NCI-H146 (cell line): Measurements from ENCODE around the gene SLC34A3.

Experiments used
- DNase-seq: peaks from one replicate; lab custom pipeline; 2025; lab: John Stamatoyannopoulos, UW

SLC34A3 gene

DNA sequence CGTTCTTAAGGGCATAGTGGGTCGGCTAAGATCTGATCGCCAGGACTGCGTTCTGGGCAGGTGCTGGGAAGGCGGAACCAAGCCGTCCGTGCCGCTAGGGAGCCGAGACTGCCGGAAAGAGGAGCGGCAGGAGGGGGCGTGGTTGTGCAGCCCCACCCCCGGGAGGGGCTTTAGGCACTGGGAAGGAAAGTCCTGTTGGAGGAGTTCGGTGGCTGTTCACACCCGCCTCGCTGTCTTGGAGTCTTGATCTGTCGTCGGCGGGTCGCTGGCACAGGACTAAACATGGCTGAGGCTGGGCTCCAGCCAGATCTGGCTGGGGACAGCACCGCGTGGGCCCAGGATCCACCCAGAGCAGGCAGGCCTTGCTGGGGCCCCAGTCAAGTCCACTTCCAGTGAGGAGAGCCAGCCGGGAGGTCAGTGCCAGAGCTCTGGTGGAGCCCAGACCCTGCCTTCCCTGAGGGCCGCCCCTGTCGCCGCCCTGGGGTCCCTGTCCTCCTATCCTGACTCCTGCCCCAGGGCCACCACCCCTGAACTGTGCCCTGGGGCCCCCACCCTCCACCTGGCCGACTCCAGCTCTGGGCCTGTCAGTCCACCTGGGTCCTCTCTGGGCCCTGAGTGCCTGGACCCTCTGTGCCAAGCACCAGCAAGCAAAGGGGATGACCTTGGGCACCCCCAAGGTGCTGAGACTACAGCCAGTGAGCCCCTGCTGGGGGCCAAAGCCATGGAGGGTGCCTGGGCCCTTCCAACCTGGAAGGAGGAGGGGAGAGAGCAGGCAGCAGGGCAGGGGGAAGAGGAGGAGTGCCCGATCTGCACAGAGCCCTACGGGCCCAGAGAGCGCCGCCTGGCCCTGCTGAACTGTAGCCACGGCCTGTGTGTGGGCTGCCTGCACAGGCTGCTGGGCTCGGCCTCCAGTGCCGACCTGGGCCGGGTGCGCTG, 13.2 kb upstream of the SLC34A3 start:
- DNase-seq = no peak

DNA sequence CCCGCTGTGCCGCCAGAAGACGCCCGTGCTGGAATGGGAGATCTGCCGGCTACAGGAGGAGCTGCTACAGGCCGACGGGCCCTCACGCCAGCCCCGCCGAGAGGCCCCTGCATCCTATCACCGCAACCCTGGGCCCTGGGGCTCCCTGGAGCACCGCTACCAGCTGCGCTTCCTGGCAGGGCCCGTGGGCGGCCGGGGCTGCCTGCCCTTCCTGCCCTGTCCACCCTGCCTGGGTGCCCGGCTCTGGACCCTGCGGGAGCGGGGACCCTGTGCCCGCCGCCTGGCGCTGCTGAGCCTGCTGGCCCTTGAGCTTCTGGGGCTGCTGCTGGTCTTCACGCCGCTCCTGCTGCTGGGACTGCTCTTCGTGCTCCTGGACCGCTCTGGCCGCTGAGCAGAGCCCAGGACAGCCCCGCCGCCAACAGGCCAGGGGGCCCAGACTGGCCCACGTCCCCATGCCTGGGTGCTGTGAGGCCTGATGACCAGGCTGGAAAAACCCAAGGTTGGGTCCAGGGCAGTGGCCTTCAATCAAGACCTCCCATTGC, 12.4 kb upstream of the SLC34A3 start:
- DNase-seq = no peak

DNA sequence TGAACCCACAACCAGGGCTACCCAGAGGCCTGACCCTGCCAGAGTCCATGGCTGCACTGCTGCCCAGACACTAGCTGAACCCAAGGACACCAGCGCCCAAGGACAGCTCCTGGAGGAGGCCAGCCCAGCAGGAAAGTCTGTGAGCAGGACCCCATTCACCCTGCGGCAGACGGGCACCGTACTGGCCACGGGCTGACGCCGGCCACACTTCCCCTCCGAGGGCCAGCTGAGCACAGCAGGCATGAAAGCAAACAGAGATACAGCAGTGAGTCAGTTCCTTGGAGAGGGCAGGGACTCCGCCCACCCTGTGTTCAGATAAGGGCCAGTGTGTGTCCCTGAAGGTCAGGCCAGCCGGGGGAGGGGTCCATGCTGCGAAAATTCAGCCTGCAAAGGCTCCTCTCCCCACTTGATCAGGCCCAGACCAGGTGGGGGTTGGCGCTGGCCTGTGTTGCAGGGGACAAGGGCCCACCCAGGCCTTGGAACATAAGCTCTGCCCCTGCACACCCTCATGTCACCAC, 11.9 kb upstream of the SLC34A3 start:
- peak; percentile 33 for DNase-seq

DNA sequence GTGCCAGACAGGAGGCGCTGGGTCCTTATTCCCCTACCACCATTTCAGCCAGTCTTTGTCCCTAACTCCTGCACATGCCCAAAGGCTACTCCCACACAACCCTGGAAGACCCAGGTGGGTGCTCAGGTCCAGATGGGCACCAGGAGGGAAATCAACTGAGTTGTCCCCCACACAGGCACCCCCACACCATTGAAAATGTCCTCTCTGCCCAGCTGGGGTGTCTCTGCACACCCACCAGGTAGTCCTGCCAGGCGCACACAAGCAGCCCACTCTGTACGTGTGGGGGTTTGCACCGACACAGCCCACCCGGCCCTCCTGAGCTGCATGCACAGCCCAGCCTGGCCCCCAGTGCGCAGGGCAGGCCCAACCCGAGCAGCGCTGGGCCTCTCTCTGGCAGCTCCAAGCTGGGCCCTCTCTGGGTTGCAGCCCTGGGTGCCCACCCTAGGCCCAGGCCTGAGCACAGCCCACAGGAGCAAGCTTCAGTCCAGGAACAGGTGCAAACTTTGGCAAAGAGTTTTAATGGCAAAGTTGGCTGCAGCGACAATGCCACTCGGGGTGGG, 10.9 kb upstream of the SLC34A3 start:
- no peak for DNase-seq

DNA sequence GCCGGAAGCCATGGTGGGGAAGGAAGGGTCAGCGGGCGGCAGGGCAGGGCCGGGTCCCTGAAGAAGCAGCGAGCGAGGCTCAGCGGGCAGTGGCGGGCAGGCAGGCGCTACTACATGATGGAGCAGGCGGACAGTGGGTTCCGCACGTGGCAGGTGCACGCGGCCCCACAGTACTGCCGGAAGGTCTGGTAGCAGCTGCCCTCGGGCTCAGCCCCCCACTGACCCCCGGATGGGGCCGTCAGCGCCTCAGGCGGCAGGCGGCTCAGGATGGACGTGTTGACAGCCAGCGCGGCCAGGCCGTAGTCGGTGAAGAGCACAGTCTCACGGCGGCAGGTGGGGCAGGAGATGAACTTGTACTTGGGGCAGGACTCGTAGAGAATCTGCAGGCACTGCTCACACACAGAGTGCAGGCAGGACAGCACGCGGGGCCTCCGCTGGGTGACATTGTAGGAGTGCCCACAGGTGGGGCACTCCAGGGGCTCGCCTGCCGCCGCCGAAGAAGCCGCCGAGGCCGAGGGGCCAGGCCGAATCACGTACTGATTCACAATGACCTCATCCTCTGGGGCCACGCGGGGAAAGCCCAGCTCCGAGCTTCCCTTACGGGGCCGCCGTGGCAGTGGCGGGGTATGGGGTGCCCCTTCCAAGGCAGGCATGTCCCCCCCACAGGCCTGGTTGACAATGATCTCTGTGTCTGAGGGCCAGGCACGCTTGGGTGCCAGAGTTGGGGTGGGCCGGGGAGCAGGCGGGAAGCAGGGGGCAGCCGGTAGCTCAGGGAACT, 10.2 kb upstream of the SLC34A3 start:
- no peak for DNase-seq

DNA sequence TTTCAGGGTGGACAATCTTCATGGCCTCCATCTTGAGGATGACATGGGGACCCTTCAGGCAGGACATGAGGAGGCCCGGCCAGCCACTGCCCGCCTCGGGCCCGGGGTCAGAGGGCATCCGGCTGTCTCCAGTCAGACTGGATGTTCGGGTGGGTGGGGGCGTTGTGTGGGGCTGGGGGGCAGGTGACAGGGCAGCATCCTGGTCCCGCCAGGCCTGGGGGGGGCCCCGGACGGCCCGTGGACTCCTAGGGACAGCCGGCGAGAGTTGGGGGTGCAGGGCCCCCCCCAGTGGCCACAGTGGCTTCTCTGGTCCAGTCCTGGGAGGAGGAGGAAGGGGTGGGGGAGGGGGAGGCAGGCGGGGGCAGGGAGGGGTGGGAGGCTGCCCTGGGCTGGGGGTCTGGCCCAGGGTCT, 9.6 kb upstream of the SLC34A3 start:
- no peak for DNase-seq

DNA sequence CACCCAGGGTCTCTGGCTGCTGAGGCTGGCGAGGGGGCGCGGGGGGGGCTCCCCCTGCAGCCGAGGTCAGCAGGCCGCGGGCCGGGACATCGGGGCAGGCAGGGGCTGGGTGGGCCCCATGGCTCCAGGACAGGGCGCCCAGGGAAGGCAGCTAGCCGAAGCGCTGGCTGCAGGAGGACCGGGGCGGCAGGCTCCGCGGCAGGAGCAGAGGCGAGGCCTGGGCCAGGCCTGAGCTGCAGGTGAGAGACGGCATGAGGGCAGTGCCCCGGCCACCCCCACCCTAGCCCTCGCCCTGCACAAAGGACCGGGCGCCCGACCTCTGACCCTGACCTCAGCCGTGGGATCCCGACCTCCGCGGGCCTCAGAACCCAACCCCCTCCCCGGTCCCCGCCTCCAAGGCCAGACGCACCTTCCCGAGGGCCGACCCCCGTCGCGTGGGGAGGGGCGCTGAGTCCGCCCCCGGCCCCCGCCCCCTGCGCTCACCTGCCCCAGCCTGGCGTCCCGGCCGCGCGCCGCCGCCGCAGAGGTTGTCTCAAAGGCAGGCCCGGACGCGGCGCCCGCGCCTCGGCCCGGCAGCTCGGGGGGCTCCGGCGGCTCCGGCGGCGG, 9.1 kb upstream of the SLC34A3 start:
- DNase-seq = peak; percentile 45

DNA sequence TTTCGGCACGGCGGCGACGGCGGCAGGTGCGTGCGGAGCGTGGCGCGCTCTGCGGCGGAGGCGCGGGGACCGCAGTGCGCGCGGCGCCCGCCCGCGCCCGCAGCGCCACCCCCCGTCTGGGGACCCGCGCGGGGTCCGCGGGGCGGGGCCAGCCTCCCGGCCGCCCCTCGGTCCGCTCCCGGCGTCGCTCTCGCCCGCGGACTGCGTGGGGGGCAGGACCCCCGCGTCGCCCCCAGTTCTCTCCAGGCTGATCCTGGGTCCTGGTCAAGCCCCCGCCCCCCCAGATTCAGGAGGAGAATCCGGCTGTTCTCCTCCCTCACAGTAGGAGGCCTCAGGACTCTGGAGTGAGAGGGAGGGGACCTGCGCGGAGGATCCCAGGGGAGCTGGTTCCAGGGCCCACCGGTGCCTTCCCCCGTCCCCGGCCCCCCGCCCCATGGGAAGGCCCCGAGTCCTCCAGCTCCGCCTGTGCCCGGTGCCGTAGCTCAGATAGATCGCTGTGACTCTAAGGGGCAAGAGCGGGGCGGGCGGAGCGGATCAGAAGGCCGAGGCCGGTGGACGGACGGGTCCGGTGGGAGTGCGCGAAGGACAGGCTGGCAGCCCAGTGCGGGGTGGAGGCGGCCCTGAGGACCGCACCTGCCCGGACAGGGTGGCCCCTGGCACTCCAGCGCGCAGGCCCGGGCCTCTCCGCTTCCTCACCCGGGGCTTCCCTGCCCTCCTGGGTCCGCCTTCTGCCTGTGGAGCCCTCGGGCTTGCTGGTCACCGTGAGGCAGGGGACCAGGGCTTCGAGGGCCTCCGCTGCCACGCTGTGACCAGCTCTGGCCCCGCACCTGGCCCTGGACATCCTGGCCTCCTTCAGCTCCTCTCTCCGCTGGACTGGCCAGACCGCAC, 8.3 kb upstream of the SLC34A3 start, which contains the start of gene RNF208:
TSS of gene RNF208 (minus strand) at position 51 of the 888 bp plus-strand sequence. CDS start 1,028 bp downstream, outside the sequence.
- DNase-seq = peak; percentile 57

DNA sequence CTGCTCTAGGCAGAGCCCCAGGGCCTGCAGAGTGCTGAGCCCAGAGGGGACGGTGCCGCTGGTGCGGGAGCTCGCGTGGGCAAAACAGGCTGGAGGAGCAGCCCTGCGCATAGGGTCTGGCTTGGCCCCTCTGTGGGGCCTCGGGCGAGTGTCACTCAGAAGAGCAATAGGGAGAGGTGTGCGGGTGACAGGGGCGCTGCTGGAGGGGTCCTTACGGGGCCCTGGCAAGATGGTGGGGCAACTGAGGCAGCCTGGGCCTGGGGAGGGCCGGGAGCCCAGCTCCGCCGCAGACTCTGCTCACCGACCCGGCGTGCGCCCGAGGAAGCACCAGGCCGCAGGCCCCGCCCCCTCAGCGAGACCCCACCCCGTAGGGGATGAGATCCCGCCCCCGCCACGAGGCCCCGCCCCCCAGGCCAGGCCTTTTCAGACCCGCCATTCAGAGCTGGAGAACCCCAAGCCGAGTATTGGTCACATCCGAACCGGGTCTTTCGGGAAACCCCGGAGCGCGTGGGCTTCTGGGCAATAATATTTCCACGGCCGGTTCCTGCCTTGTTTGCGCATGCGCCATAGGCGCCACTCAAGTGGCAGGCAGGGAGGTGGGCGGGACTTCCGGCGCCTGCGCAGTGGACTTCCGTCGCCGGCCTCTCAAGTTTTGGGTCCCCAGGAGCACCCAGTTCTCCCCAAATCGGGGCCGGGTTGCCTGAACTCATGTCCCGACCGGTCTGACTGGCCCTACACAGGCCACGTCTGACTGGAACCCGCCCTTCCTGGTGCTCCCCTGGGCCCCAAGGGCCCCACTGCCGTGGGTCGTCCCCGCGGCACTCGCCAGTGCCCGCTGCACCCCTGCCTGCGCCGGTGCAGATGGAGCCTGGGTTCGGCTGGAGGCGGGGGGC, 7.4 kb upstream of the SLC34A3 start:
- DNase-seq = peak; percentile 96

DNA sequence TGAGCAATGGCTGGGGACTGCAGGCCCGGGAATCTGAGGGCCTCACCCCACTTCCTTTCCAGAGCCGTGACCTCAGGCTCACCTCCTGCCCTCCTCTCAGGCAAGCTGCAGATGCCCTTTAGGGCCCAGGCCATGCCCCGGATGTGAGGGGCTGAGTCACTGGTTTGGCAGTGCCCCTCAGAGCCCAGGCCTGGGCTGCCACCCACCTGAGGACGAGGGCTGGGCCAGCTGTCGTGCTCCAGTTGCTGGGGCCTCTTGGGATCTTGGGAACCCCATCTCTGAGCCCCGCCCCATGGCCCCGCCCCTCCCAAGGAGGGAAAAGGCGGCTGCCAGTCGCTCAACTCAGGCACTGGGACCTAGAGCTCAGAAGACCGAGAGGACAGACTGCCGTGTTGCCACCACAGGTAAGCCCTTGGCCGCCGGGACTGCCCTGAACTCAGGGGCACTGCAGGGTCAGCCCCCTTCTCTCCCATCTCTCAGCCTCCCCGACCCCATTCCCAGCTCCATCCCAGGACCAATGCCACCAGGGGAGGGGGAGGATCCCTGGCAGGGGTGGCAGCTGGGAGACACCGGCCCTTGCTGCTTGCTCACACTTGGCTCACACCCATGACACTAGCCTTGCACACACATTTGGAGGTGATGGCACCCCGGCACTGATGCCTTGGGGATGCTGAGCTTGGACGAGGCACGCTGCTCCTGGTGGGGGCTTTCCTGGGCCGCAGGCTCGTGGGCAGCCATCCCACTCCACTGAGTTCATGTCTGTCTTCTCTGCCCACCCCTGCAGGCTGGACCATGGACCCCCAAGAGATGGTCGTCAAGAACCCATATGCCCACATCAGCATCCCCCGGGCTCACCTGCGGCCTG, 5.6 kb upstream of the SLC34A3 start, which contains the start of gene CYSRT1:
TSS of gene CYSRT1 (plus strand) at position 345 of the 865 bp plus-strand sequence. CDS start at position 793, 448 bp downstream.
- no peak for DNase-seq

DNA sequence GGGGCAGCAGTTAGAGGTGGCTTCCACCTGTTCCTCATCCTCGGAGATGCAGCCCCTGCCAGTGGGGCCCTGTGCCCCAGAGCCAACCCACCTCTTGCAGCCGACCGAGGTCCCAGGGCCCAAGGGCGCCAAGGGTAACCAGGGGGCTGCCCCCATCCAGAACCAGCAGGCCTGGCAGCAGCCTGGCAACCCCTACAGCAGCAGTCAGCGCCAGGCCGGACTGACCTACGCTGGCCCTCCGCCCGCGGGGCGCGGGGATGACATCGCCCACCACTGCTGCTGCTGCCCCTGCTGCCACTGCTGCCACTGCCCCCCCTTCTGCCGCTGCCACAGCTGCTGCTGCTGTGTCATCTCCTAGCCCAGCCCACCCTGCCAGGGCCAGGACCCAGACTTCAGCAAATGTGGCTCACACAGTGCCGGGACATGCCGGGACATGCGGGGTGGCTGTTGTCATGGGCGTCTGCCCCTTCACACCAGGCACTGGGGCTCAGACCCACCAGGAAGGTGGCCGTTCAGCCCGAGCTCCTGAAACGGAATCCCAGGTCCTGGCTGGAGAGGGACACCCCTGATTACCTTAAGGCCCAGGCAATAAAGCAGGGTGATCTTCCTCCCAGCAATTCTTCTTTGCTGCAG, 4.9 kb upstream of the SLC34A3 start:
- DNase-seq = no peak

DNA sequence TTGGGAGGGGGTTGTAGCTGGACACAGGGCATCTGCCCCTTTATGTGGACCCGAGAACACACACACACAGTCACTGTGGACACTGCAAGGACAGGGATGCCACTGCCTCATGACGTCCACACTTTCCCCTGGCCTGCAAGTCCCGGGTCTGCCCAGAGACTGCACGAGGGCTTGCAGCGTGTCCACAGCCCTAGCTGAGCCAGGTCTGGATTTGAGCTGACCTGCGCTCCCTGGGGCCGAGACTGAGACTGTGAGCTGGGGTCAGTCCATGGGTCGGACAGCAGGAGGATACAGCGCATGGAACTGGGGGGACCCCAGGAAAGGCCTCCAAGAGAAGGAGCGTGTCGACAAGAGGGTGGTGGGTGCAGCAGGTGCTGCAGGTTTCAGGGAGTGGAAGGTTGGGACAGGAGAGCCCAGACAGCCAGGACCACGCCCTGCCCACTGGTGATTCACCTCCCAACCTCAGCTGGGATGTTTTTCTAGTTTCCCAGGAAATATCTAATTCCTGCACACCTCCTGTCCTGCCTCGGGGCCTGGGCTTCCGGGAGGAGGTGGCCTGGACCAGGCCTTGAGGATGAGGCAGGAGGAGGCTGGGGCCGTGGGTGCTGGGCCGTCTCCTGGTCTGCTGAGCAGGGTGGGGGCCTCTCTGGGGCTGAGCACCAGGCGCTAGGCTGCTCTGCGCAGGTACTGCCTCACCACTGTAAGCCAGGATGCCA, 4.2 kb upstream of the SLC34A3 start:
- no peak for DNase-seq

DNA sequence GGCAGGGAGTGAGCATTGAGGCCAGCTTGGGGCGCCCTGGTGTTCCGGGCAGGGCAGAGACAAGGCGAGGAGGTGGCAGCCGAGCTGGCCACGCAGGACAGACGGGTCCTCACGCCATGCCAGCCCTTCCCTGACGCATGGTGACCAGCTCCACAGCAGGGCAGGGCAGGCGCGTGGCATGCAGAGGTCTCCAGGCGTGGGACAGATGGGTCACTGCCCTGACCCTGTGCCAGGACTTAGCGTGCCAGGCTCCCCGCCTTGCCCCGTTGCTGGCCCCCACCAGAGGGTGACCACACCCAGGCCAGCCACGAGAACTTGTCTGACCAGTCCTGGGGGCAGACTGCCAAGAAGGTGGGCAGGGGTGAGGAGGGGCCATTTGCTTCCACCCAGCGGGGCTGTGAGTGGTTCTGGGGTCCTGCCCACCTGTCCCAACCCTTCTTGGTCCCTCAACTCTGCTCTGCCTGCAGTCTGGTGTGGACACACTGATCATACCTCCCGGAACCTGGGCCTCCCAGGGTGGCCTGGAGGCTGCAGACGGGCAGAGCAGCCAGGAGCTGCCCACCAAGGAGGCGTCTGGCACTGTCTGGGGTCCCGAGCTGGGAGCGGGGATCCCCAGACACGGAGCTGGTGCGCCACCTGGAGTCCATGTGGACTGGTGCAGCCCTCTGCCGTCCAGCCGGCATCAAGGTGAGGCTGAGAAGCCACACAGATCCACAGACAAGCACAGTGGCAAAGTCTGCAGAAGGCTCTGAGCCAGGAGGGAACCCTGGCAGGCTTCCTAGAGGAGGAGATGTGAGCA, 3.4 kb upstream of the SLC34A3 start, which contains the start of gene RNF224:
TSS of gene RNF224 (plus strand) at position 449 of the 799 bp plus-strand sequence. CDS start 834 bp downstream, outside the sequence.
- peak; percentile 63 for DNase-seq

DNA sequence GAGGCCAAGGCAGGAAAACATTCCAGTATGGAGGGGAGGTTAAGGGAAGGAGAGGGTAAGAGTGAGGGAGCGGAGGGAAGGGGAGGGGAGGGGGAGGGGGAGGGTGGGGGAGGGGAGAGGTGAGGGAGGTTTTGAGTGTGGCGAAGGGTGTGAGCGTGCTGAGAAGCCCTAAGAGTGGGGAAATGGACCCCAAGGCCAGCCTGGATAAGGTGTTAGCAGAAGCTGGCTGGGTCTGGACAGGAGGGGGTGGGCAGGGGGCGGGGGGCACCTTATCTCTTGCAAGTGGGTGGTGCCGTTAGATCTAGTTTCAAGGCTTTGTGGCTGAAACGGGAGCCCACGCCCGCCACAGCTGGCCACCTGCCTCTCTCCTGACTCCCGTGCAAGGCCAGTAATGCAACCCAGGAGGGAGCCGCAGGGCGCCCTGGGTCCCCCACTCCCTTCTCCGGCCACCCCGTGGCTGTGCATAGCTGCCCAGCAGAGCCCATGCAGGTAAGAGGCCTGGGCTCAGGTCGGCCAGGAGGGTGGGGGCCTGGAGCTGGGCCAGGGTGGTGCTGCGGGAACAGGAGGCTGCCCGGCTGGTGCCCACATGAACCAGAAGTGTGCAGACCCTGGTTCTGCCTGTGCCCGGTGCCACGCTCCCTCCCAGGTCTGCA, 2.7 kb upstream of the SLC34A3 start:
- peak; percentile 29 for DNase-seq

DNA sequence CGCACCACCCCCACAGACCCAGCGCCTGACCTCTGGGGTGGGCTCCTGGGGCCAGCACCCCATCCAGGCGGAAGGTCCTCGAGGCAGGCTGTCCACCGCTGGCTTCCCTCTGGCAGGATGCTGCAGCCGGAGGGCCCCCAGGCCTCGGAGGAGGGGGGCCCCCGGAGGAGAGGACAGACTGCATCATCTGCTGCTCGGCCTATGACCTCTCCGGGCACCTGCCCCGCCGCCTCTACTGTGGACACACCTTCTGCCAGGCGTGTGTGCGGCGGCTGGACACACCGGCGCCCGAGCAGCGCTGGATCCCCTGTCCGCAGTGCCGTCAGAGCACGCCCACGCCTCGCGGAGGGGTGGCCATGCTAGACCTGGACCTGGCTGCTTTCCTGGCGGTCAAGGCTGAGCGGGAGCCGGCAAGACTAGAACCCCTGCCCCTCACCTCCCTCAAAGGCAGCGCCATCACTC, 2.2 kb upstream of the SLC34A3 start:
- DNase-seq = peak; percentile 46
